GM23248 (cell line): Measurements from ENCODE around the gene GALNS. TPM values are rescaled to one million over a fixed set of nuclear protein-coding genes. Genes with fewer than 3 reads are reported as not detected.
A peak's percentile ranks its signal among the peaks of the same experiment; 100 is the strongest.

ENCODE experiments used
- DNase-seq: peaks from one replicate; pipeline ENCODE4 v3.0.0-alpha.2; 2015
- H2AFZ ChIP-seq: fragments of 200-600 bp; sonication (generic); 2 replicates; pipeline ENCODE4 v1.6.1; 2016; ENCODE audit warnings: antibody characterized with exemption
- H3F3A ChIP-seq: fragments of 200-600 bp; sonication (generic); 2 replicates; pipeline ENCODE4 v1.6.1; 2016; ENCODE audit warnings: mild to moderate bottlenecking, antibody characterized with exemption, mixed run types; ENCODE audit not compliant: insufficient read depth
- H3K27ac ChIP-seq: fragments of 200-600 bp; sonication (generic); 2 replicates; pipeline ENCODE4 v1.5.1; 2016; ENCODE audit warnings: mild to moderate bottlenecking
- H3K27me3 ChIP-seq: fragments of 200-600 bp; sonication (generic); replicated peaks from 2 replicates; pipeline ENCODE4 v1.6.1; 2016; ENCODE audit warnings: mild to moderate bottlenecking; ENCODE audit not compliant: insufficient read depth
- H3K36me3 ChIP-seq: fragments of 200-600 bp; sonication (generic); 2 replicates; pipeline ENCODE4 v1.6.1; 2016; ENCODE audit warnings: low read depth, mild to moderate bottlenecking
- H3K4me1 ChIP-seq: fragments of 200-600 bp; sonication (generic); 2 replicates; pipeline ENCODE4 v1.6.1; 2016; ENCODE audit warnings: mild to moderate bottlenecking; ENCODE audit not compliant: insufficient read depth
- H3K4me2 ChIP-seq: fragments of 200-600 bp; sonication (generic); one replicate; pipeline ENCODE4 v1.6.1; 2016; ENCODE audit warnings: mild to moderate bottlenecking; ENCODE audit not compliant: unreplicated experiment
- H3K4me3 ChIP-seq: fragments of 200-600 bp; sonication (generic); 2 replicates; pipeline ENCODE4 v1.5.1; 2016; ENCODE audit warnings: mild to moderate bottlenecking
- H3K79me2 ChIP-seq: fragments of 200-600 bp; sonication (generic); 2 replicates; pipeline ENCODE4 v1.6.1; 2016; ENCODE audit warnings: mild to moderate bottlenecking; ENCODE audit not compliant: insufficient read depth
- H3K9ac ChIP-seq: fragments of 200-600 bp; sonication (generic); 2 replicates; pipeline ENCODE4 v1.6.1; 2016; ENCODE audit warnings: mild to moderate bottlenecking
- H3K9me2 ChIP-seq: fragments of 200-600 bp; sonication (generic); 2 replicates; pipeline ENCODE4 v1.6.1; 2016; ENCODE audit warnings: mixed run types, mild to moderate bottlenecking, moderate library complexity; ENCODE audit not compliant: insufficient read depth
- H3K9me3 ChIP-seq: fragments of 200-600 bp; sonication (generic); one replicate; pipeline ENCODE4 v1.6.1; 2017; ENCODE audit warnings: low read depth
- H4K20me1 ChIP-seq: fragments of 200-600 bp; sonication (generic); 2 replicates; pipeline ENCODE4 v1.6.0; 2016; ENCODE audit not compliant: insufficient read depth
- EZH2 ChIP-seq: fragments of 200-600 bp; sonication (generic); IDR thresholded peaks from 2 replicates; pipeline ENCODE4 v1.6.1; 2018; ENCODE audit warnings: antibody characterized with exemption, mild to moderate bottlenecking; ENCODE audit not compliant: insufficient read depth, poor library complexity, severe bottlenecking
- EZH2phosphoT487 ChIP-seq: fragments of 200-600 bp; sonication (generic); IDR thresholded peaks from 2 replicates; pipeline ENCODE4 v1.6.1; 2018; ENCODE audit warnings: antibody characterized with exemption, moderate library complexity, mild to moderate bottlenecking, low read depth; ENCODE audit not compliant: insufficient read depth
- WGBS, 2 experiments: methylation state at CpG; one replicate each; pipeline ENCODE4 v1.1.6; 2015 to 2017; ENCODE audit warnings: low lambda C conversion rate in 2 of 2, low coverage in 1 of 2; ENCODE audit errors: missing lambda C conversion rate in 2 of 2; 5-methylcytosine and 5-hydroxymethylcytosine counted together
- in situ Hi-C: fragments of 300-500 bp; cut with MboI; formaldehyde crosslinking; loops from 2 replicates; pipeline ENCODE4 v1.15.0; 2020
- polyA plus RNA-seq: library from polyadenylated mRNA; unstranded; fragments of >200 nt; fragmentation: Nextera tagmentation; extraction: Ambion mirVana; gene quantifications from 2 replicates; pipeline ENCODE4 v1.2.1, GENCODE V29; 2016
- total RNA-seq: library from RNA; depleted of rRNA; stranded (reverse); fragments of >200 nt; shearing (Covaris generic); gene quantifications from 2 replicates; pipeline ENCODE4 v1.2.3, GENCODE V29; 2014

GALNS gene
- total and polyA plus RNA-seq, 2 experiments from 2014 or later: 24.0 to 39.0 TPM

DNA sequence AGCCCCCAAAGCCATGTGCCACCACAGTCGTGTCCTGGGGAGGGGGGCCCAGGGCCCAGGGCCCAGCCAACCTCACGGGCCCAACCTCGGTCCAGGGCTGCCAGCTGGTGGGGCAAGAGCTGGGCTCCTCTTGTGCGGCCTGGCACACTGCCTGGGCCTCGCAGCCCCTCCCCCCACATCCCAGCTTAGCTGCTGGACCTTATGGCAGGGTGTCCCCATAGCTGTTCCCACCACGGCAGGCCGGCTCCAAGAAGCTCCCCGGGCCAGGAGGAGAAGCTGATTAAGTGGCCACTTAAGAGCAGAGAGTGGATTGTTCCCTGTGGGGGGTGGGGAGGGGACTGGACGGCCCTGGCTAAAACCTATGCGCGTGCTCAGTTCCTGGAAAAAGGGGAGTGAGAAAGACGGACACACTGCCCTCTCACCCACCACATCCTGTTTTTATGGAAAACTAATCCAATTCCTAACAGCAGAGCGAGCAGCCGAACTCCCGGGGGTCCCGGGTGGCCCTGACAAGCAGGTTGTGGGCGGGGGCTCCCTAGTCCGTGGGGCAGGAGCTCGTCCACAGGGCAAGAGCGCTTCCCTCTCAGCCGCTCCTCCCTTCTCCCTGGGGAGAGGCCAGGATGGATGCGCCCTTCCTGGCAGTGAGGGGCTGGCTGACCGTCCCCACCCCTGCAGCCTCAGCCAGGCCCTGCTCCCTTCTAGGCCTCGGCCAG, 88.5 kb downstream of the GALNS start:
- Histone ChIP-seq H3K79me2 (peaks cover 97% of the 10 kb centered on the region), H3F3A (no peaks in the 10 kb centered on the region; the same call in 1 of the 2 replicates), H4K20me1 (peaks cover 4% of the 10 kb centered on the region; the same call in 1 of the 2 replicates), H3K9me3 (no peaks in the 10 kb centered on the region), H3K4me1 (peaks cover 22% of the 10 kb centered on the region), H2AFZ (no peak overlapping the region), H3K4me2 (peak overlapping the region; percentile 2), H3K4me3 (no peak overlapping the region), H3K9ac (peak overlapping the region; percentile 37; the same call in 1 of the 2 replicates), H3K36me3 (no peaks in the 10 kb centered on the region; the same call in 1 of the 2 replicates), H3K27ac (peak overlapping the region; percentile 15; the same call in 1 of the 2 replicates), H3K27me3 (no peaks in the 10 kb centered on the region), H3K9me2 (no peaks in the 10 kb centered on the region)
- in situ Hi-C loops: no loop called here
- TF ChIP-seq EZH2 (no peak), EZH2phosphoT487 (no peak)
- DNase-seq: peak; percentile 49
- whole genome bisulfite sequencing, 2 experiments: 49% methylated on average over 20 to 22 of the region's 24 CpGs

DNA sequence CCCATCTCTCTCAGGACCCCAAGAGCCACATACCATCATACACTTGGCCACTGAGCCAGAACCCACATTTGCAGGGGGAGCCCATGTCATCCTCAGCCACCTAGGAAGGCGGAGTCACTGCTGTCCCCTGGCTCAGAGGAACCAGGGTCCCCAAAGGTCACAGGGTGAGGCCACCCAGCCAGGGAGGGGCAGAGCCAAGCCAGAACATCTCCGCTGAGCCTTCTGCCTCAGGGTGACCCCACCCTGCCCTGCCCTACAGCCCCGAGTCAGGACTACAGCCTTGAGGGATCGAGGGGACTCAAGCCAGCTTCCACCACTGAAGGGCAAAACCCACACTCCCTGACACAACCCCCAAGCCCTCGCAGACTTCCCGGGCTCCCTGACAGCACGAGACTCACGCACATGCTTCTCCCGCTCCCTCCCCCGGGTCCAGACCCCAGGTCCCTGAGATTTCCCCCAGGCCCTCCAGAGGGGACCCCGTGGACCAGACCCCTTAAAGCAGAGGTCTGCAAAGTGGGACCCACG, 89.1 kb downstream of the GALNS start:
- H3F3A ChIP-seq: no peaks in the 10 kb centered on the region; the same call in 1 of the 2 replicates
- in situ Hi-C loops: no loop called here
- no peak overlapping the region for H2AFZ ChIP-seq
- TF ChIP-seq EZH2: no peak
- H3K9me2 ChIP-seq: no peaks in the 10 kb centered on the region
- WGBS, 2 experiments: 90 to 91% methylated on average over 6 to 12 of the region's 12 CpGs
- no peak overlapping the region for H3K4me3 ChIP-seq
- peaks cover 4% of the 10 kb centered on the region; the same call in 1 of the 2 replicates for H4K20me1 ChIP-seq
- H3K27ac ChIP-seq: 0 out of 2 replicates have a peak overlapping the region, but pooled peaks have one; percentile 15
- no peak overlapping the region for H3K4me2 ChIP-seq
- peak overlapping the region; percentile 37; the same call in 1 of the 2 replicates for H3K9ac ChIP-seq
- no peak for DNase-seq
- peaks cover 17% of the 10 kb centered on the region for H3K4me1 ChIP-seq
- H3K36me3 ChIP-seq: no peaks in the 10 kb centered on the region; the same call in 1 of the 2 replicates
- peaks cover 100% of the 10 kb centered on the region for H3K79me2 ChIP-seq
- no peaks in the 10 kb centered on the region for H3K27me3 ChIP-seq
- H3K9me3 ChIP-seq: no peaks in the 10 kb centered on the region

DNA sequence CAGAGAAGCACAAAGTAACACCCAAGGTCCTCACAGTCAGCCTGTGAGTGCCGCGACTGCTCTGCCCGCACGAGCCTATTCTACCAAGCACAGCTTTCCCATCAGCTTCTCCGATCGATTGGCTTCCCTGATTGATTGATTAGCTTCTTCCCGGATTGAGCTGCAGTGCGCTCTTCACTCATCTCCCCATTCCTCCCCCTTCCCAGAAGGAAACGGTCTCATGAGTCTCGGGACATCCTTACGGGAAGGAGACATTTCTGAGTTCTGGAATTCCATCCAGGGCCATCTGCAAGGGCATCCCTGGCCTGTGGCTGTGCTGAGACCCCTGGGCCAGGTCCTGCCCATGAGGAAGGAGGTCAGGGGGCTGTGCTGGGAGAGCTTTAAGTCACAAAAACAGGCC, 89.8 kb downstream of the GALNS start:
- Histone ChIP-seq H3K36me3 (no peaks in the 10 kb centered on the region; the same call in 1 of the 2 replicates), H3K9me2 (no peaks in the 10 kb centered on the region), H3K27ac (no peak overlapping the region), H3K79me2 (peaks cover 100% of the 10 kb centered on the region), H3K9me3 (no peaks in the 10 kb centered on the region), H3K4me3 (no peak overlapping the region), H2AFZ (no peak overlapping the region), H3K9ac (no peak overlapping the region), H3K4me1 (peaks cover 11% of the 10 kb centered on the region), H3K4me2 (no peak overlapping the region), H3F3A (no peaks in the 10 kb centered on the region; the same call in 1 of the 2 replicates), H3K27me3 (no peaks in the 10 kb centered on the region), H4K20me1 (peaks cover 4% of the 10 kb centered on the region; the same call in 1 of the 2 replicates)
- TF ChIP-seq EZH2phosphoT487: no peak
- no peak for TF ChIP-seq EZH2
- 96 to 97% methylated on average over 11 of the region's 11 CpGs for WGBS, 2 experiments
- in situ Hi-C loops: no loop called here
- no peak for DNase-seq

DNA sequence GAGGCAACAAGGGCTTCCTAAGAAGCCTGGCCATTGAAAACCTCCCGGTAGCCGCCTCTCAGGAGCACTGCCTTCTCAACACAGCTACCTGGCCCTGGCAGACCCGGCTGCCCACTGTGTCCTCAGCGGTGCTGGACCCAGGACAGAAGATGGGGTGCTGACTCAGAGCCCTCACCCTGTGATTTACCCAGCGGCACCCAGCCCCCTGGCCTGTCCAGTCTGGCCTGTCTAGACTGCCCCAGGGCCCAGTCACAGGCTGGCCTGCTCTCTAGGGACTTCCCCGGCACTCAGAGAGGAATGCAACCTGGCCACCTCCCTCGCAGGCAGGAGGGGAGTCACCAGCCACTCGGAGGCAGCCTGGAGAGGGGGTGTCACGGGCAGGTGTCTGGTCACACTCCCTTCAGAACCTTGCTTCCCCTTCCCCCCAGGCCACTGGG, 91.8 kb downstream of the GALNS start:
- TF ChIP-seq EZH2phosphoT487 (no peak), EZH2 (no peak)
- Histone ChIP-seq H3K27ac (no peak overlapping the region), H3K9me3 (no peaks in the 10 kb centered on the region), H3K4me1 (peaks cover 10% of the 10 kb centered on the region; the same call in 1 of the 2 replicates), H4K20me1 (peaks cover 4% of the 10 kb centered on the region; the same call in 1 of the 2 replicates), H3K4me3 (no peak overlapping the region), H3K36me3 (no peaks in the 10 kb centered on the region; the same call in 1 of the 2 replicates), H2AFZ (no peak overlapping the region), H3K79me2 (peaks cover 100% of the 10 kb centered on the region), H3K4me2 (no peak overlapping the region), H3F3A (no peaks in the 10 kb centered on the region), H3K9me2 (no peaks in the 10 kb centered on the region), H3K27me3 (no peaks in the 10 kb centered on the region), H3K9ac (no peak overlapping the region)
- in situ Hi-C loops: no loop called here
- 84 to 92% methylated on average over 9 of the region's 9 CpGs for WGBS, 2 experiments
- DNase-seq: peak; percentile 36
